ENCODE results near the gene FAAP100.

- TF ChIP-seq POLR2A (IDR thresholded peaks at IDR 0.05) (no peak), CTCF (IDR thresholded peaks at IDR 0.05) (no peak)
Observed at GRCh38 chr17:81582749-81583148, 30.6 kb upstream of the FAAP100 start.
